Stimulated activated CD4-positive, alpha-beta T cell treated with anti-CD3 and anti-CD28 coated beads, Interleukin-12 subunit alpha, Interleukin-12 subunit beta, amount 100 ng/mL, for 48 hours (primary cell): Measurements from ENCODE around the gene BCCIP.

Source experiments
- DNase-seq, 3 donors: peaks; one replicate each; pipeline ENCODE4 v3.0.0-alpha.2; 2020; ENCODE audit warnings: low read depth in 2 of 3, low spot score in 1 of 3

Gene BCCIP

GRCh38 chr10:125822878-125823662 is at the start of gene BCCIP, which contains the start of gene UROS:
BCCIP (plus strand) TSS chr10:125823546; CDS start chr10:125823558, 12 bp downstream.
UROS (minus strand) TSS chr10:125823258; CDS start chr10:125816499, 6,759 bp downstream.
- peak; percentile 72 to 85 (median 79) for DNase-seq

- no peak for DNase-seq
Observed at GRCh38 chr10:125773687-125774543, 49.4 kb upstream of the BCCIP start.

GRCh38 chr10:125774581-125775191 is 48.7 kb upstream of the BCCIP start:
- DNase-seq = no peak

- DNase-seq = no peak
Observed at GRCh38 chr10:125775491-125776106, 47.7 kb upstream of the BCCIP start, which contains the start of gene MMP21. MMP21 (minus strand) TSS chr10:125775821; CDS start chr10:125775821, 0 bp downstream.

GRCh38 chr10:125777806-125778205 is 45.5 kb upstream of the BCCIP start:
- DNase-seq = no peak

- no peak for DNase-seq
Observed at GRCh38 chr10:125778556-125778955, 44.8 kb upstream of the BCCIP start.

- no peak for DNase-seq
Observed at GRCh38 chr10:125779403-125780327, 43.7 kb upstream of the BCCIP start.

- no peak for DNase-seq
Observed at GRCh38 chr10:125781374-125781773, 42.0 kb upstream of the BCCIP start.

- no peak for DNase-seq
Observed at GRCh38 chr10:125782054-125782453, 41.3 kb upstream of the BCCIP start.

- DNase-seq = no peak
Observed at GRCh38 chr10:125782616-125783015, 40.7 kb upstream of the BCCIP start.

GRCh38 chr10:125783408-125783807 is 39.9 kb upstream of the BCCIP start:
- no peak for DNase-seq

GRCh38 chr10:125783957-125784356 is 39.4 kb upstream of the BCCIP start:
- no peak for DNase-seq

- no peak for DNase-seq
Observed at GRCh38 chr10:125785791-125786190, 37.6 kb upstream of the BCCIP start.

- no peak for DNase-seq
Observed at GRCh38 chr10:125788156-125789034, 35.0 kb upstream of the BCCIP start.

GRCh38 chr10:125792342-125793300 is 30.7 kb upstream of the BCCIP start:
- DNase-seq = no peak

GRCh38 chr10:125795128-125795527 is 28.2 kb upstream of the BCCIP start:
- no peak for DNase-seq

GRCh38 chr10:125795637-125796190 is 27.6 kb upstream of the BCCIP start:
- DNase-seq = no peak

GRCh38 chr10:125797424-125797823 is 25.9 kb upstream of the BCCIP start:
- DNase-seq = no peak
